ENCODE results near the gene ARFRP1. TPM values are rescaled to one million over a fixed set of nuclear protein-coding genes. Genes with fewer than 3 reads are reported as not detected.
"Not testable (repeated sequence)": the region's sequence is repeated elsewhere in the genome, so short reads cannot be mapped to it uniquely, and the experiment has no call there.

ARFRP1 gene
- total RNA-seq, 6 experiments from 2014 or later = 16.0 to 22.2 (median 20.2) TPM

DNA sequence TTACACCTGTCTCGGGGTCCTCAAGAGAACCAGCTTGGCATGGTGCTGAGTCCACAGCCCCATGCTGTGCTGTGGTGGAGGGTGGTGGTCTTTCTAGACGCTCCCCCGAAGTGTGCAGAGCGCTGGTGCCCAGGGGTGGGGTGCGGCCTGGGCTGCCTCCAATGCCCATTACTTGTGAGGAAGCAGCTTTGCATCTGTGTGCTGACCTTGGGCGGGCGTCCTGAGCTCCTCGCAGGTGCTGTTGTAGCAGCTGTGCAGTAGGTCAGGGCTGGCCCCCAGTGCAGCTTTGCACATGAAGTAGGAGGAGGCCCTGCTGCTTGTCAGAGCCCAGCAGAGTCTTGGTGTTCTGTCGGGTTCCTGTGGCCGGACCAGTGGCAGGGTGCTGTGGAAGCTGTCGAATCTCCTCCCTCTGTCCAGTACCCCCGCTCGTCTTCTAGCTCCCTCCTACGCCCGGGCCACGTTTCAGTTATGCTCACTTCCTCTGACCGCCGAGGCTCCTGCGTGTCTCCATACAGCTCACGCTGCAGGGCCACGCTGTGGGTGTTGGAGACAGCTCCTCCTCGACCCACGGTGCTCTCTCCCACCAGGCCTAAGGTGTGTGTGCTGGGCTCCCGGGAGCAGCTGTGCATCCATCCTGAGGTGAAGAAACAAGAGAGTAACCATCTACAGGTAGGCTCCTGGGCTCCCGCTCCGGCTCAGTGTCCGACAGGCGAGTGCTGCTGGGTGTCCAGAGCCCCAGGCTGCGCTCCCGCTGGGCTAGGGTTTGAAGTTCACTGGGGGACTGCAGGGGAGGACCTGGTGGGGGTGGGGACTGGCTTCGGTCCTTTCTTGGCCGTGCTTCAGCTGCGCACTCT lies 45.6 kb downstream of the ARFRP1 start:
- TF ChIP-seq, protein P1, sequence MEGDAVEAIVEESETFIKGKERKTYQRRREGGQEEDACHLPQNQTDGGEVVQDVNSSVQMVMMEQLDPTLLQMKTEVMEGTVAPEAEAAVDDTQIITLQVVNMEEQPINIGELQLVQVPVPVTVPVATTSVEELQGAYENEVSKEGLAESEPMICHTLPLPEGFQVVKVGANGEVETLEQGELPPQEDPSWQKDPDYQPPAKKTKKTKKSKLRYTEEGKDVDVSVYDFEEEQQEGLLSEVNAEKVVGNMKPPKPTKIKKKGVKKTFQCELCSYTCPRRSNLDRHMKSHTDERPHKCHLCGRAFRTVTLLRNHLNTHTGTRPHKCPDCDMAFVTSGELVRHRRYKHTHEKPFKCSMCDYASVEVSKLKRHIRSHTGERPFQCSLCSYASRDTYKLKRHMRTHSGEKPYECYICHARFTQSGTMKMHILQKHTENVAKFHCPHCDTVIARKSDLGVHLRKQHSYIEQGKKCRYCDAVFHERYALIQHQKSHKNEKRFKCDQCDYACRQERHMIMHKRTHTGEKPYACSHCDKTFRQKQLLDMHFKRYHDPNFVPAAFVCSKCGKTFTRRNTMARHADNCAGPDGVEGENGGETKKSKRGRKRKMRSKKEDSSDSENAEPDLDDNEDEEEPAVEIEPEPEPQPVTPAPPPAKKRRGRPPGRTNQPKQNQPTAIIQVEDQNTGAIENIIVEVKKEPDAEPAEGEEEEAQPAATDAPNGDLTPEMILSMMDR (IDR thresholded peaks at IDR 0.05) = no peak
- TF ChIP-seq POLR2A (IDR thresholded peaks at IDR 0.05) = no peak
- intact Hi-C loops (cut with DNase I) = no loop called here
- peaks cover 0 to 14% (median 4%) of the 10 kb centered on the region in 4 donors for H3K36me3 ChIP-seq
- H3K9me3 ChIP-seq = no peaks in the 10 kb centered on the region
- peaks cover 0 to 17% (median 6%) of the 10 kb centered on the region in 4 donors for H3K4me1 ChIP-seq
- 84% methylated on average over 12 of the region's 33 CpGs for WGBS (ENCODE audit: insufficient coverage, low coverage, low lambda C conversion rate, missing lambda C conversion rate)
- H3K27me3 ChIP-seq = no peaks in the 10 kb centered on the region
- H3K27ac ChIP-seq = no peak overlapping the region
- DNase-seq = no peak
- no peak overlapping the region for H3K4me3 ChIP-seq
- ATAC-seq = no peak

GRCh38 chr20:63661108-63661507 lies 46.7 kb downstream of the ARFRP1 start:
- DNase-seq = no peak
- Histone ChIP-seq H3K4me3 (no peak overlapping the region), H3K36me3 (peaks cover 0 to 11% (median 4%) of the 10 kb centered on the region in 4 donors), H3K27me3 (no peaks in the 10 kb centered on the region), H3K27ac (no peak overlapping the region), H3K9me3 (no peaks in the 10 kb centered on the region), H3K4me1 (peaks cover 0 to 17% (median 6%) of the 10 kb centered on the region in 4 donors)
- no peak for ATAC-seq
- WGBS (ENCODE audit: insufficient coverage, low coverage, low lambda C conversion rate, missing lambda C conversion rate) = no CpG with 5 or more reads among the region's 22 CpGs
- intact Hi-C loops (cut with DNase I) = no loop called here
- TF ChIP-seq, protein P1 (IDR thresholded peaks at IDR 0.05) = no peak
- TF ChIP-seq POLR2A (IDR thresholded peaks at IDR 0.05) = no peak

DNA sequence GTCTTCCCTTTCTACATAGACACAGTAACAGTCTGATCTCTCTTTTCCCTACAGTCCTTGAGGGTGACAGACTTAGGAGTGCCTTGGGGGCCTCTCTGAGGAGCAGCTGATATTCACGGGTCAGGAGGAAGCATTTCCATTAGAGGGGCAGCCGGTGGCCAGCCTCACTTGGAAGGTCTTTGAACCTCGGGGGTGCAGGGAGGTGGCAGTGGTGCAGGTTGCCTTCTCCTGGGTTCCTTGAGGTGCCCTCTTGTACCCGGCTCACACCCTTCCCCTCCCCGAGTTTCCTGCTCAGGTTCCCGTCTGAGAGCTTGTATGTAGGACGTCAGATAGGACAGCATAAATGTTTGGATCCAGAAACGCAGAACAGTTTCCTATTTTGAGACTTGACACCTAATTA lies 47.2 kb downstream of the ARFRP1 start:
- 78% methylated on average over 4 of the region's 8 CpGs for WGBS (ENCODE audit: insufficient coverage, low coverage, low lambda C conversion rate, missing lambda C conversion rate)
- intact Hi-C loops (cut with DNase I) = no loop called here
- ATAC-seq (no peak), DNase-seq (no peak)
- H3K4me3 ChIP-seq = no peak overlapping the region
- peaks cover 0 to 11% (median 3%) of the 10 kb centered on the region in 4 donors for H3K36me3 ChIP-seq
- TF ChIP-seq, protein P1 (IDR thresholded peaks at IDR 0.05) = no peak
- TF ChIP-seq POLR2A (IDR thresholded peaks at IDR 0.05) = no peak
- no peaks in the 10 kb centered on the region for H3K9me3 ChIP-seq
- peaks cover 0 to 17% (median 6%) of the 10 kb centered on the region in 4 donors for H3K4me1 ChIP-seq
- no peaks in the 10 kb centered on the region for H3K27me3 ChIP-seq
- no peak overlapping the region for H3K27ac ChIP-seq

GRCh38 chr20:63660174-63660573 lies 47.6 kb downstream of the ARFRP1 start:
- WGBS (ENCODE audit: insufficient coverage, low coverage, low lambda C conversion rate, missing lambda C conversion rate) = 90% methylated on average over 9 of the region's 10 CpGs
- intact Hi-C loops (cut with DNase I); H3K9me3 ChIP-seq; DNase-seq; H3K27me3 ChIP-seq; H3K4me3 ChIP-seq; ATAC-seq; H3K27ac ChIP-seq: not testable (repeated sequence)
- Histone ChIP-seq H3K36me3 (peaks cover 0 to 11% (median 3%) of the 10 kb centered on the region in 4 donors), H3K4me1 (peaks cover 0 to 17% (median 6%) of the 10 kb centered on the region in 4 donors)

GRCh38 chr20:63659370-63659769 lies 48.4 kb downstream of the ARFRP1 start:
- H3K4me3 ChIP-seq = peak overlapping the region in 2 of 3 donors; percentile 65 to 94
- ATAC-seq = no peak

More at GRCh38 chr20:63659370-63659769, 48.4 kb downstream of the ARFRP1 start:
- intact Hi-C loops (cut with DNase I) = no loop called here
- peaks cover 0 to 11% (median 3%) of the 10 kb centered on the region in 4 donors for H3K36me3 ChIP-seq
- no peak for DNase-seq
- no peaks in the 10 kb centered on the region for H3K27me3 ChIP-seq
- no peaks in the 10 kb centered on the region for H3K9me3 ChIP-seq
- no peak overlapping the region for H3K27ac ChIP-seq
- peaks cover 0 to 17% (median 6%) of the 10 kb centered on the region in 4 donors for H3K4me1 ChIP-seq
- 74% methylated on average over 9 of the region's 13 CpGs for WGBS (ENCODE audit: insufficient coverage, low coverage, low lambda C conversion rate, missing lambda C conversion rate)
- TF ChIP-seq, protein P1 (IDR thresholded peaks at IDR 0.05) = no peak
- TF ChIP-seq POLR2A (IDR thresholded peaks at IDR 0.05) = no peak

All from right lobe of liver (tissue), 6 donors.